ACC112 (cell line): ENCODE measurements around the gene LSM12.
"Not testable (repeated sequence)": the region's sequence is repeated elsewhere in the genome, so short reads cannot be mapped to it uniquely, and the experiment has no call there.

Source experiments
- H2AFZ ChIP-seq: fragments of 200-600 bp; sonication (generic); one replicate; pipeline ENCODE4 v1.6.0; 2017; ENCODE audit warnings: antibody characterized with exemption, low read length; ENCODE audit not compliant: unreplicated experiment
- H3K27ac ChIP-seq: fragments of 200-600 bp; sonication (generic); 2 replicates; pipeline ENCODE4 v1.5.1; 2014; ENCODE audit warnings: low read depth, mild to moderate bottlenecking, antibody characterized with exemption, low read length, moderate library complexity
- H3K27me3 ChIP-seq: fragments of 200-600 bp; sonication (generic); 2 replicates; pipeline ENCODE4 v1.6.1; 2014; ENCODE audit warnings: mild to moderate bottlenecking, antibody characterized with exemption, low read length, moderate library complexity, mixed read lengths; ENCODE audit not compliant: insufficient read depth
- H3K36me3 ChIP-seq: fragments of 200-600 bp; sonication (generic); 2 replicates; pipeline ENCODE4 v1.6.1; 2016; ENCODE audit warnings: mild to moderate bottlenecking, antibody characterized with exemption, low read length, moderate library complexity, mixed read lengths; ENCODE audit not compliant: insufficient read depth
- H3K4me1 ChIP-seq: fragments of 200-600 bp; sonication (generic); one replicate; pipeline ENCODE4 v1.6.1; 2016; ENCODE audit warnings: low read length, mixed read lengths; ENCODE audit not compliant: insufficient read depth, unreplicated experiment, control insufficient read depth
- H3K4me3 ChIP-seq: fragments of 200-600 bp; sonication (generic); 2 replicates; pipeline ENCODE4 v1.5.1; 2014; ENCODE audit warnings: mild to moderate bottlenecking, low read depth, low read length
- H3K79me2 ChIP-seq: fragments of 200-600 bp; sonication (generic); one replicate; pipeline ENCODE4 v1.6.0; 2016; ENCODE audit warnings: low read length; ENCODE audit not compliant: control insufficient read depth, unreplicated experiment, insufficient read depth

Gene LSM12

GRCh38 chr17:44034688-44035087 lies 31.8 kb downstream of the LSM12 start:
- peaks cover 24% of the 10 kb centered on the region for H3K36me3 ChIP-seq
- not testable (repeated sequence) for H3K4me1 ChIP-seq, H3K4me3 ChIP-seq, H3K79me2 ChIP-seq, H3K27me3 ChIP-seq, H3K27ac ChIP-seq, H2AFZ ChIP-seq

DNA sequence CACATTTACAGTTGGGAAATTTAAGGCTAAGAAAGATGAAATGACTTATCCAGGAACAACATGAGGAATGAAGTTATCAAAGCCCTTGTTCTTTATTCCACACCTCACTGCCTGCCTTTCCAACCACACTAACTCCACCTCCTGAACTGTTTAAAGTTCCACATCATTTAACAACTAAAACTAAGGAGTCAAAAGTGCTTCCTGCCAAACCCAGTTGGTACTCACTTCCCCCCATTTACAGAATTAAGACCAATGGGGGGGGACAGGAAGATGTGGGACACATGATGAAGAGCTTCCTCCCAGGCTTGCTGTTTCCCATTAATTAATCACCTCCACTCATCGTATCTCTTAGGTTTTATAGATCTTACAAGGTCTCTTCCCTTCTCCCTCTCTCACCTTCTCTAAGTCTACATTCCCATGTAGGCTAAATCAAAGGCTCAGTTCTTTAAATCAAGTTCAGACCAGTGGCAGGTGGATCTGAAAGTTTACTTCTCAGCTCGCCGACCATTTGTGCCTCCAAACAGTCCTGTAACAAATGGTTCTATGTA lies 32.5 kb downstream of the LSM12 start:
- Histone ChIP-seq H3K27me3 (no peaks in the 10 kb centered on the region), H3K36me3 (peaks cover 24% of the 10 kb centered on the region), H3K4me1 (no peaks in the 10 kb centered on the region), H3K4me3 (no peak overlapping the region), H2AFZ (no peak overlapping the region), H3K27ac (no peak overlapping the region), H3K79me2 (peaks cover 6% of the 10 kb centered on the region)

DNA sequence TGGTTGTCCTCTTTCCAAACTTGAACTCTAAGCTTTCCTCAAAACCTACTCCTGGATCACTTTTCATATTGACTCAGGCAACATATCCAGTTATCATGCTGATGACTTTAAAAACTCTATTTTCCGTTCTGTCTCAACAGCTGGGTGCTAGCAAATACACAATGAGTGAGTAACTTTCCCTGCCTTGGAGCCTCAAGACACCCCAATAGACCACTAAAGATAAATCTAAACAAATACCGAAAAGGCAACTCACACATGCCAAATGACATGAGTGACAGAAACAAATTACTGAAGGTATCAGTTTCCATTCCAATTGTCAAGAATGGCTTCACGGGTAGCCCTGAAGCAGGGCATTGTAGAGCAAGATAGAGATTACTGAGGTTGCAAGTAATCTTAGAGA lies 36.0 kb downstream of the LSM12 start:
- Histone ChIP-seq H3K36me3 (peaks cover 14% of the 10 kb centered on the region; the same call in 1 of the 2 replicates), H2AFZ (no peak overlapping the region), H3K79me2 (no peaks in the 10 kb centered on the region), H3K4me3 (no peak overlapping the region), H3K4me1 (no peaks in the 10 kb centered on the region), H3K27ac (no peak overlapping the region), H3K27me3 (no peaks in the 10 kb centered on the region)

DNA sequence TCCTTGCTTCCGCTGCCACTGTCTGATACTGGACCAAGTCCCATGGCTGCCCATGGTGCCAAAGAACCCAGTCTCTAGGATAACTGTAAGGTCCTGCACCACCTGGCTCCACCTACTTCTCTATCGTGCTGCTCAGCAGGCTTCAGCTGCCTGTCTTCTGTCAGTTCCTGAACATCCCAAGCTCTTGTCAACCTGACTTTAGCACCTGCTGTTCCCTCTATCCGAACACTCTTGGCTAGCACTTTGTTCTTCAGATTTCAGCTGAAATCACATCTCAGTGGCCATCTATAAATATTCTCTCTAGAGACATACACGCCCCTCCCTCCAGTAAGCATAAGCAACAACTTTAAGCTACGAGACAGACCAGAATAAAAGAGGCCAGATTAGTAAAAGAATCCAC lies 36.7 kb downstream of the LSM12 start:
- Histone ChIP-seq H2AFZ (no peak overlapping the region), H3K27me3 (no peaks in the 10 kb centered on the region), H3K79me2 (no peaks in the 10 kb centered on the region), H3K36me3 (peaks cover 14% of the 10 kb centered on the region; the same call in 1 of the 2 replicates), H3K4me3 (no peak overlapping the region), H3K4me1 (no peaks in the 10 kb centered on the region), H3K27ac (no peak overlapping the region)

- no peak overlapping the region for H3K27ac ChIP-seq
Observed at GRCh38 chr17:44024853-44025252, 41.6 kb downstream of the LSM12 start.

GRCh38 chr17:44024271-44024663 lies 42.2 kb downstream of the LSM12 start:
- Histone ChIP-seq H2AFZ (no peak overlapping the region), H3K36me3 (no peaks in the 10 kb centered on the region), H3K27ac (no peak overlapping the region), H3K79me2 (no peaks in the 10 kb centered on the region), H3K4me3 (no peak overlapping the region), H3K4me1 (no peaks in the 10 kb centered on the region), H3K27me3 (no peaks in the 10 kb centered on the region)

More at GRCh38 chr17:44024853-44025252, 41.6 kb downstream of the LSM12 start:
- H3K27me3 ChIP-seq: no peaks in the 10 kb centered on the region
- H3K79me2 ChIP-seq: no peaks in the 10 kb centered on the region
- H3K36me3 ChIP-seq: no peaks in the 10 kb centered on the region
- no peak overlapping the region for H2AFZ ChIP-seq
- no peaks in the 10 kb centered on the region for H3K4me1 ChIP-seq
- no peak overlapping the region for H3K4me3 ChIP-seq

- Histone ChIP-seq H3K4me1 (no peaks in the 10 kb centered on the region), H3K79me2 (no peaks in the 10 kb centered on the region), H2AFZ (no peak overlapping the region), H3K27ac (no peak overlapping the region), H3K27me3 (no peaks in the 10 kb centered on the region), H3K4me3 (no peak overlapping the region), H3K36me3 (no peaks in the 10 kb centered on the region)
Observed at GRCh38 chr17:44023545-44024270, 42.8 kb downstream of the LSM12 start.

- H3K27ac ChIP-seq: no peak overlapping the region
- no peaks in the 10 kb centered on the region for H3K4me1 ChIP-seq
- H3K36me3 ChIP-seq: no peaks in the 10 kb centered on the region
- no peak overlapping the region for H3K4me3 ChIP-seq
- no peaks in the 10 kb centered on the region for H3K27me3 ChIP-seq
- H3K79me2 ChIP-seq: no peaks in the 10 kb centered on the region
- no peak overlapping the region for H2AFZ ChIP-seq
Observed at GRCh38 chr17:44022246-44022645, 44.2 kb downstream of the LSM12 start.

- H3K4me1 ChIP-seq, H3K36me3 ChIP-seq, H2AFZ ChIP-seq, H3K79me2 ChIP-seq, H3K27me3 ChIP-seq, H3K27ac ChIP-seq, H3K4me3 ChIP-seq: not testable (repeated sequence)
Observed at GRCh38 chr17:44021227-44021626, 45.2 kb downstream of the LSM12 start.

GRCh38 chr17:44014437-44015172 lies 51.9 kb downstream of the LSM12 start, which contains the start of gene TMEM101:
Gene TMEM101, minus strand, starts transcription at chr17:44014963. Its CDS starts 11 bp downstream, at chr17:44014952.
- H2AFZ ChIP-seq: peak within 1 kb of the TSS; percentile 97
- H3K4me1 ChIP-seq: peaks cover 6% of the 10 kb centered on the region
- H3K4me3 ChIP-seq: peak within 1 kb of the TSS; percentile 87
- peaks cover 5% of the 10 kb centered on the region for H3K79me2 ChIP-seq
- H3K27ac ChIP-seq: peak within 1 kb of the TSS; percentile 37
- H3K27me3 ChIP-seq: no peaks in the 10 kb centered on the region
- H3K36me3 ChIP-seq: no peaks in the 10 kb centered on the region

GRCh38 chr17:44014133-44014436 lies 52.4 kb downstream of the LSM12 start:
- Histone ChIP-seq H2AFZ (peak overlapping the region; percentile 58), H3K4me1 (peaks cover 6% of the 10 kb centered on the region), H3K27me3 (no peaks in the 10 kb centered on the region), H3K79me2 (peaks cover 5% of the 10 kb centered on the region), H3K4me3 (peak overlapping the region; percentile 87), H3K36me3 (no peaks in the 10 kb centered on the region), H3K27ac (no peak overlapping the region)
